OCI-LY7 (cell line): Measurements from ENCODE around the gene STAC3.

Experiments
- CTCF ChIP-seq: fragments of 200-600 bp; sonication (generic); conservative IDR thresholded peaks from 2 replicates; pipeline ENCODE4 v1.5.1; 2014; ENCODE audit warnings: mild to moderate bottlenecking, antibody characterized with exemption, low read length, moderate library complexity, mixed read lengths
- EZH2phosphoT487 ChIP-seq: fragments of 200-600 bp; sonication (generic); IDR thresholded peaks from 2 replicates; pipeline ENCODE4 v1.6.1; 2018; ENCODE audit warnings: low read depth, borderline replicate concordance, mild to moderate bottlenecking, mixed run types, antibody characterized with exemption, low read length, moderate library complexity, mixed read lengths

GRCh38 chr12:57220770-57221168 is 30.2 kb downstream of the STAC3 start:
- TF ChIP-seq CTCF (no peak), EZH2phosphoT487 (no peak)
